Measurements from ENCODE around the gene ZC3H4.
"Not testable (repeated sequence)": the region's sequence is repeated elsewhere in the genome, so short reads cannot be mapped to it uniquely, and the experiment has no call there.

The ZC3H4 gene

DNA sequence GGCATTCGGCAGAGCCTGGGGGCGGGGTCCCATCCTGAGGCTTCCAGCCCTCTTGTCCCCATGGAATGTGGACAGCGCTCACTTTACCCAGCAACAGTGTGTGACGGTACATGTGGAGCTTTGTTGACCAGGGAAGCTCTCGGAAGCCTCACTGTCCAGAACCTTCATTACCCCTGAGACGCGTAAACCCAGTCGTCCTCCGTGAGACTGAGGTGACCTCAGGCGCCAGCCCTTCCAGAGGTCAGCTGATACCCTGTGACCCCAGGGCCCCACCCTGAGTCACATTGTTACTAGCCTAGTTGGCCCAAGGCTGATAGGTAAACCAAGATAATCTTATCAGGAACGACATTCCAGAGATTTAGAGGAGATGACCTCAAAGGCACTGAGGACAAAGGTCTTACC, 55.0 kb downstream of the ZC3H4 start:
- no peak for TF ChIP-seq POLR2AphosphoS5 (IDR thresholded peaks at IDR 0.05; ENCODE audit: low read depth, low read length)
- no peak for TF ChIP-seq TAF1 (IDR thresholded peaks at IDR 0.05; ENCODE audit: borderline replicate concordance, low read depth, low read length)
- TF ChIP-seq POLR2A (IDR thresholded peaks at IDR 0.05; ENCODE audit: low read depth, low read length), result no peak
- FAIRE-seq (no peak), DNase-seq (ENCODE audit: insufficient read length) (no peak)

DNA sequence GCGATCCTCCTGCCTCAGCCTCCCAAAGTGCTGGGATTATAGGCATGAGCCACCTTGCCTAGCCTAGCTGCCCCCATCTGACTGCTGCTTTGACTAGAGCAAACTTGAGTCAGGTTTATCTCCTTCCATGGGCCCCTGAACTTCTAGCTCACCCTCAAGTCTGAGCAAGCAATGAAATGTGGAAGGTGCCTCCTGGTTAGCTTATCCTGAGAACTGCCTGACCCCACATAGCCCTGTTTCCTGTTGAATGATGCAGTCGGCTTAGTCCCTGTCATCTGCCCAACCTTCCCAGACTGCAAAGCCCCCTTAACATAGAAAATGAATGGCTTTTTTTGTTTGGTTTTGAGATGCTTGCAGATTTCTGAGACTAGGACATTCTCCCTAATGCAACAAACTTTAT, 56.2 kb downstream of the ZC3H4 start:
- TF ChIP-seq POLR2AphosphoS5 (IDR thresholded peaks at IDR 0.05; ENCODE audit: low read depth, low read length), result no peak
- TF ChIP-seq TAF1 (IDR thresholded peaks at IDR 0.05; ENCODE audit: borderline replicate concordance, low read depth, low read length), result no peak
- TF ChIP-seq POLR2A (IDR thresholded peaks at IDR 0.05; ENCODE audit: low read depth, low read length), result no peak
- DNase-seq (ENCODE audit: insufficient read length) (no peak), FAIRE-seq (no peak)

- TF ChIP-seq POLR2A (IDR thresholded peaks at IDR 0.05; ENCODE audit: low read depth, low read length) (no peak), POLR2AphosphoS5 (IDR thresholded peaks at IDR 0.05; ENCODE audit: low read depth, low read length) (no peak), TAF1 (IDR thresholded peaks at IDR 0.05; ENCODE audit: borderline replicate concordance, low read depth, low read length) (no peak)
- DNase-seq (ENCODE audit: insufficient read length), result no peak
- no peak for FAIRE-seq
Observed at GRCh38 chr19:47056411-47056810, 57.2 kb downstream of the ZC3H4 start.

- not testable (repeated sequence) for DNase-seq (ENCODE audit: insufficient read length); FAIRE-seq
Observed at GRCh38 chr19:47050562-47050961, 63.0 kb downstream of the ZC3H4 start.

DNA sequence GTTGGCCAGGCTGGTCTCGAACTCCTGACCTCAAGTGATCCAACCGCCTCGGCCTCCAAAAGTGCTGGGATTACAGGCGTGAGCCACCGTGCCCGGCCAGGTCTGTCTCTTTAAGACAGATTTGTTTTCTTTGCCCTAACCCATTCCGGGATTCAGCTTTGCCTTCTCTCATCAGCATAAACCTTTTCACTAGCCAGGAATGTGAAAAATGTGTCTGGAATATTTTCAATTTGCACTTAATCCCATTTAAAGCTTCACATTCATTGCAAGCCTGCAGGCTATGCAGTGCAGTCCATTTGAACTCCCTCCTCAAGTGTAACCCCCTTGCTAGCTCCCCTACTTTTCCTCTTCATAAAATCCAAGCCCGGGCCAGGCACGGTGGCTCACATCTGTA, 64.3 kb downstream of the ZC3H4 start:
- DNase-seq (ENCODE audit: insufficient read length) (no peak), FAIRE-seq (no peak)
- TF ChIP-seq TAF1 (IDR thresholded peaks at IDR 0.05; ENCODE audit: borderline replicate concordance, low read depth, low read length) (no peak), POLR2AphosphoS5 (IDR thresholded peaks at IDR 0.05; ENCODE audit: low read depth, low read length) (no peak), POLR2A (IDR thresholded peaks at IDR 0.05; ENCODE audit: low read depth, low read length) (no peak)

GRCh38 chr19:47047763-47048405, 65.7 kb downstream of the ZC3H4 start:
- TF ChIP-seq POLR2AphosphoS5 (IDR thresholded peaks at IDR 0.05; ENCODE audit: low read depth, low read length) (no peak), POLR2A (IDR thresholded peaks at IDR 0.05; ENCODE audit: low read depth, low read length) (no peak), TAF1 (IDR thresholded peaks at IDR 0.05; ENCODE audit: borderline replicate concordance, low read depth, low read length) (no peak)
- DNase-seq (ENCODE audit: insufficient read length) (peak; percentile 87), FAIRE-seq (peak; percentile 90)

- DNase-seq (ENCODE audit: insufficient read length) (no peak), FAIRE-seq (no peak)
- TF ChIP-seq POLR2A (IDR thresholded peaks at IDR 0.05; ENCODE audit: low read depth, low read length) (no peak), TAF1 (IDR thresholded peaks at IDR 0.05; ENCODE audit: borderline replicate concordance, low read depth, low read length) (no peak), POLR2AphosphoS5 (IDR thresholded peaks at IDR 0.05; ENCODE audit: low read depth, low read length) (no peak)
Observed at GRCh38 chr19:47047272-47047762, 66.3 kb downstream of the ZC3H4 start.

GRCh38 chr19:47045867-47046470, 67.6 kb downstream of the ZC3H4 start:
- FAIRE-seq (no peak), DNase-seq (ENCODE audit: insufficient read length) (no peak)
- TF ChIP-seq POLR2AphosphoS5 (IDR thresholded peaks at IDR 0.05; ENCODE audit: low read depth, low read length) (no peak), POLR2A (IDR thresholded peaks at IDR 0.05; ENCODE audit: low read depth, low read length) (no peak), TAF1 (IDR thresholded peaks at IDR 0.05; ENCODE audit: borderline replicate concordance, low read depth, low read length) (no peak)

GRCh38 chr19:47044946-47045866, 68.4 kb downstream of the ZC3H4 start:
- no peak for FAIRE-seq

GRCh38 chr19:47040869-47041268, 72.7 kb downstream of the ZC3H4 start:
- no peak for FAIRE-seq
- no peak for DNase-seq (ENCODE audit: insufficient read length)
- TF ChIP-seq TAF1 (IDR thresholded peaks at IDR 0.05; ENCODE audit: borderline replicate concordance, low read depth, low read length), result no peak
- no peak for TF ChIP-seq POLR2A (IDR thresholded peaks at IDR 0.05; ENCODE audit: low read depth, low read length)
- TF ChIP-seq POLR2AphosphoS5 (IDR thresholded peaks at IDR 0.05; ENCODE audit: low read depth, low read length), result no peak

More at GRCh38 chr19:47044946-47045866, 68.4 kb downstream of the ZC3H4 start:
- TF ChIP-seq POLR2A (IDR thresholded peaks at IDR 0.05; ENCODE audit: low read depth, low read length) (no peak), POLR2AphosphoS5 (IDR thresholded peaks at IDR 0.05; ENCODE audit: low read depth, low read length) (no peak), TAF1 (IDR thresholded peaks at IDR 0.05; ENCODE audit: borderline replicate concordance, low read depth, low read length) (no peak)
- no peak for DNase-seq (ENCODE audit: insufficient read length)

DNA sequence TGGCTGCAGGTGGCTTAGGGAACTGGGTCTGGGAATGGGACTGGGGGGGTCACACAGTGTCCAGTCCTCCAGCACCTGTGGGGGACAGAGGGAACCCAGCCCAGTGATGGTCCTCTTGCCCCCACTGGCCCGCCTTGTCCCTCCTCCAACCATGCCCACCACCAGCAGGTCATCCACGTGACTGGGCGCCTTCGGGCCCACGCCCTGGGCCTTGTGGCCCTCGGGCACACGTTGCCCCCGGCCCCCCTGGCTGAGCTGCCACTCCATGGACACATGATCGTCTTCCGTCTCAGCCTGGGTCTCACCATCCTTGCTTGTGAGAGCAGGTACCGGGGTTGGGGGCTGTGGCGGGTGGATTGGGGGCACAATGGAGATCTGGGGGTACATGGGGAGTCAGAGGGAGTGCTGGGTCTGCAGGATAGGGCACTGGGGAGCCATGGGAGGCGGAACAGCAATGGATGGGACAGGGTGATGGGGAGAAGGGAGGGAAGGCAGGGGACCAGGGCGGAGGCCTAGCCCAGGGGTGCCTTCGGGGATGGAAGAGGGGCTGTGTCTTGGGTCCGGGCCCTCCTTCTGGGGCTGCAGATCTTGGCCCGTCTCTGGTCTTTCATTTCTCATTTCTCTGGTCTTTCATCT, 74.2 kb downstream of the ZC3H4 start:
- no peak for TF ChIP-seq TAF1 (IDR thresholded peaks at IDR 0.05; ENCODE audit: borderline replicate concordance, low read depth, low read length)
- FAIRE-seq, result no peak
- no peak for DNase-seq (ENCODE audit: insufficient read length)
